GM21360 (cell line): ENCODE results near the gene MRNIP.

Experiments
- ATAC-seq: cut with Tn5 transposase; IDR thresholded peaks from one replicate; pipeline ENCODE4 v1.9.1; 2021; ENCODE audit warnings: mild to moderate bottlenecking, moderate library complexity; ENCODE audit not compliant: unreplicated experiment

MRNIP gene, protein sequence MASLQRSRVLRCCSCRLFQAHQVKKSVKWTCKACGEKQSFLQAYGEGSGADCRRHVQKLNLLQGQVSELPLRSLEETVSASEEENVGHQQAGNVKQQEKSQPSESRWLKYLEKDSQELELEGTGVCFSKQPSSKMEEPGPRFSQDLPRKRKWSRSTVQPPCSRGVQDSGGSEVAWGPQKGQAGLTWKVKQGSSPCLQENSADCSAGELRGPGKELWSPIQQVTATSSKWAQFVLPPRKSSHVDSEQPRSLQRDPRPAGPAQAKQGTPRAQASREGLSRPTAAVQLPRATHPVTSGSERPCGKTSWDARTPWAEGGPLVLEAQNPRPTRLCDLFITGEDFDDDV

DNA sequence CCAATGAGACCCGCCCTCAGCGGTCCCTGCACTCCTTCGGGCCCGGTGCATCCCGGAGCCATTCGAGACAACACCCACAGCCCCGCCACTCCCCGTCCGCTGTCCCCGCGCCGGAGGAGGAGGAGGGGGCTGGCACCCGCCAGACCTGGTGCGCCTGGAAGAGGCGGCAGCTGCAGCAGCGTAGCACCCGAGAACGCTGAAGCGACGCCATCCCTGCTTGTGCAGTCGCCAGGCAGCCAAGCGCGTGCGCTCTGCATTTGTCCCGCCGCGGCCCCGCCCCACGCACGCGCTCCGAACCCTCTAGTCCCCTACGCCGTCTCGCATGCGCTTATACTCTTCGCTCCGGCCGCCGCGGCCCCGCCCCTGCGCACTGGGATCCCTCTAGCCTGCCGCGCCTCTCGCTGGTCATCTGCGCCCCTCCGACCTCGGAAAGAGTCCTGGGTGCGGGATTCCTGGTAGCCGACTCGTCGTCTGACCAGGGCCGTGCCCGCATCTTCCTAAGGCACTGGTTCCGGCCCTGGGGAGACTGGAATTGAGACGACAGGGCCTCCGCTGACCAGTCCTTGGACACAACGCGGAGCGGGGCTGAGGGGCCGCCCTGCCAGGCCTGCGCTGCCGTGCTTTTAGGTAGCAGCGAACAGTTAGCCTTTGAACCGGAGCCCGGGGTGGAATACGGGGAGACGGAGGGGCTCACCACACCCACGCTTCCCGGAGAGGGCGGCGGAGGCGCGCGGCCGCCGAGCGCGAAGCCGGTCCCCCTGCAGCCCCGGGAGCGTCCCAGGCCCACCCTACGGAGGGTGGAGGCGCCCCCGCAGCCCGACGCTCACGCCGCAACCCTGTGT lies at the start of gene MRNIP:
Gene MRNIP, minus strand, starts transcription at position 232 of the 842 bp plus-strand sequence. Its CDS starts 21 bp downstream, at position 211.
- peak; percentile 88 for ATAC-seq

DNA sequence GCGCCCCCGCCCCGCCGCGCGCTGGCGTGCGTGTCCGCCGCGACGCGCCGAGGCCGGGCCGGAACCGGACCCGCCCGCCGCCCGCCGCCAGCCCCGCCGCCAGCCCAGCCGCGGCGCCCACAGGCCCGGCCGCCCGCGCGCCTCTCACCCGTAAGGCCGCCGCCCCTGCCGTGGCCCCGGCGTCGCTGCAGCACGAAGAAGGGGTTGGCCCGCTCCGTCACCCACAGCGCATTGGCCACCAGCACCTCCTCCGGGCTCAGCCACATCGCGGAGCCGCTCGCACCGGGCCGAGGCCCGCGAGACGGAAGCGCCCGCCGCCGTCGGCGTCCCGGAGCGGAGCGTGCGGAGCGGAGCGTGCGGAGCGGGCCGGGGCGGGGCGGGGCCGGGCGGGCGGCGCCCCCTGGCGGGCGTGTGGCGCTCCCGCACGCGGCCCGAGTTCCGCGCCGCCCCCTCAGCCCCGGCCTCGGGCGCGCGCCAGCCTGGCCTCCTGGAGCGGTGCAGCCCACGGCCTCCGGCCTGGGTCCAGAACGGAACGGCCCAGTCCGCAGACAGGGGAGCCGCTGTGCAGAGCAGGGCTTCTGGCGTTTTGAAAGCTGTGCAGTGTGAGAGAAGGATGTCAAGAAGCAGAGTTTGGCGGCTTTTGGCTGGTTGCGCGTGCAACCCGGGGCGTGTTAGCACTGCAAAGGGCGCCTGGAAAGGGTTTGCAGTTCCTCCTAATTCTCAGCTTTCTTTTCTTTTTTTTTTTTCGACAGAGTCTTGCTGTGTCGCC lies 49.1 kb upstream of the MRNIP start, which contains the start of gene TBC1D9B:
Gene TBC1D9B, minus strand, starts transcription at position 342 of the 769 bp plus-strand sequence. Its CDS starts 76 bp downstream, at position 266.
- peak; percentile 85 for ATAC-seq

DNA sequence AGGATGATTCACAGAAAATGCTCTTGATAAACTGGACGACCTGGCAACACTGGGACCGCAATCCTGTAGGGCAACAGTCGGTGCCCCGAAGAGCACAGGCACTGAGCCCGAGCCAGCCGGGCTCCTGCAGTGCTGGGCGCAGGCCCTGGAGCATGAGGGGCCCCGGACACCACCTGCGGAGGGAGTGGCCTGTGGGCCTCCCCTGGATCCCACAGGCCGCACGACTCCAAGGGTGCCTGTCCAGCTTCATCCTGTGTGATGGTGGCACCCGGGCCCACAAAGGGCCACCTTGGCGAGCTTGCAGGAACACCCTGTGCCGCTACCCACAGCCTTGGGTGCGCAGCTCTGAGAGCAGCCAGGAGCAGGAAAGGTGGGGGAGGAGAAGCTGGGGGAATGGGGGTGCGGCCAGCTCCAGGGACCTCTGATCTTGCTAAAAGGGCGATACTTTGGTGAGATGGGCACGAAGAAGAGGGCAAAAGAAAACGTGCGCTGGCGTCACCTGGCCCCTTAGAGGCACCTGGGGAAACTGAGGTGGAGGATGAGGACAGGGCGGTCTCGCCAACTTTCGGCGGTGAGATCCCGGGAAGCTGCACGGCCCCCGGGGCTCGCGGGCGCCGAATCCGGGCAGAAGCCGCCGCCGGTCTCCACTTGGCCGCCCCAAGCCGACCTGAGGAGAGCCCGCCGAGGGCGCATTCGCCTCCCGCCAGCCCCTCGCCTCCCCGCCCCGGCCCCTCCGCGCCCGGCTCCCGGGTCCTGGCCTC lies 48.4 kb upstream of the MRNIP start:
- no peak for ATAC-seq

DNA sequence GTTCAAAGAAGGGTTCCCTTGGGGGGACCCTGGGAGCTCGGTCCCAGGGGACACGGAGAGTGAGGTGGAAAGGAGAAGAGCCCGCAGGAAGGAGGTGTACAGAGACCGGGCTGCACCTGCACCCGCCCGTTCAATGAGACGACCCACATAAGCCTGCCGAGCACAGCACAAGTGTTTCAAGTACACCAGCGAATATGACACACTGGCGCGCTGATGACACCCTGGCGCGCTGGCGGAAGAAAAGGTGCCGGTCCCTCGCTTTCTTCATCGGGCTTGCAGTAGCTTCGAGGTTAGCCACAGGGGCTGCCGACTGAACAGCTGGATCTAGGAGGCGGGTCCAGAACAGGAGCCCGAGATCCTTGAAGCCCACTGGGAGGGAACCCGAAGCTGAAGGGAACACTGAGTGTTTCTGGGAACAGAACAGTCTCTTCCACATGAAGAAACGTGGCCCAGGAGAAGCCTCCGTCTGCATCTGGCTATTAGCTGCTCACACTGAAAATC lies 47.7 kb upstream of the MRNIP start:
- ATAC-seq, result no peak

DNA sequence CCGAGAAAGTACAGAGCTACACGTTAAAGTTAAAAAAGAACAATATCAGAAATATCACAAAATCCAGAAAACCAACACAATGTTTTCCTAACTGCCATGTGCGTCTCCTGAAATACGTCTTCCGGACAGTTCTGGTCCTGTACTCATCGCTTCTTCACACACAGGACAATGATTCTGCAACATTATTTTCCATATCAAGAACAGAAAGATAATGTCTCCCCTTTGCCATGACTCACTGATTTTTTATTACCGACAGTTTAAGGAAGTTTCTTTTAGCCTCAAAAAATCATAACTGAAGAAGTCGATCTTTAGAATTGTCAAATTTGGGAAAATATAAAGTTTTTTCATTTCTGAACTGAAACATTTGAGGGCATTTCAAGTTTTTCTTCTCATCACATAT lies 46.5 kb upstream of the MRNIP start:
- ATAC-seq, result no peak

DNA sequence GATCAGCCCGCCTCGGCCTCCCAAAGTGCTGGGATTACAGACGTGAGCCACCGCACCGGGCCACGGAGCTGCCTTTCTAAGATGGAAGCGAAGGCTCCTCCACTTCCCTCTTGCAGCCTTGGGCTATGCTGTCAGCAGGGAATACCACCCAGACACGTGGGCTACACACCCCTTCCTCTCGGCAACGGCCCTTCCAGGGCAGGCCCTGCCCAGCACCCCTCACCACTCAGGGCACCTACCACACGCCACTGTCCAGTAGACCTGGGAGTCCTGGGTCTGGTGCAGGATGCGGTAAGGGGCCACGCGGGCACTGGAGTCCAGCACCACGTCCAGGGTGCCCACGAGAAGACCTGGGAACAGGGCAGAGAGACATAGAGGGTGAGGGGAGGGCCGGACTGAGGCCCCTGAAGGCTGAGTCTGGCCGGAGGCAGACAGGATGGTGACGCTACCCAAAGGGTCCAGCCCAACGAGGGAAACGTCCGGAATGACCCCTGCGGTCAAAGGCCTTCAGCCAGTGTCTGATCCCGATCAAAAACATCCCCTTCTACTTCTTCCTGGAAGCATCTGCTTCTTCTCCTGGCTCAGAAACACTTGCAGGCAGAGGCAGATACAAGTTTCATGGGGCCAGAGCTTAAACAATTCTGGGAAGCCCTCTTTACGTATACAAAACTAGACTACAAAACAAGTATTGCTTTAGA lies 46.0 kb upstream of the MRNIP start:
- ATAC-seq, result no peak

DNA sequence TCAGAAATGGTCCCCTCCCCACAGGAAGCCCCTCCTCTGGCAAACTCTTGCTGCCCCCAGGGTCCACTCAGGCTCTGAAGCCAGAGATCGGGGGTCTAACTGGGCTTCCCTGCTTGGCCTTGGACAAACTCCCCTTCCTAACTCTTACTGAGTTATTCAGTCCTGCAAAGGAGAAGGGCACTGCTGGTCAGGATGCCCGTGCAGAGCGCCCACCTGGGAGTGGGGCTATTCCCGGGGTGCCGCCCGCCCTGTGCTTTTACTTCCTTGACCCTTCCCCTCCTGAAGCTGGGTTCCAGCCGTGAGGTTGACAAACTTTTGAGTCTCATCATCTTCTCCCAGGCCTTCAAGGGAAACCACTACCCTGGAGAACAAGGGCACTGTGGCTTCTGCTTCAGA lies 44.1 kb upstream of the MRNIP start:
- ATAC-seq, result no peak

DNA sequence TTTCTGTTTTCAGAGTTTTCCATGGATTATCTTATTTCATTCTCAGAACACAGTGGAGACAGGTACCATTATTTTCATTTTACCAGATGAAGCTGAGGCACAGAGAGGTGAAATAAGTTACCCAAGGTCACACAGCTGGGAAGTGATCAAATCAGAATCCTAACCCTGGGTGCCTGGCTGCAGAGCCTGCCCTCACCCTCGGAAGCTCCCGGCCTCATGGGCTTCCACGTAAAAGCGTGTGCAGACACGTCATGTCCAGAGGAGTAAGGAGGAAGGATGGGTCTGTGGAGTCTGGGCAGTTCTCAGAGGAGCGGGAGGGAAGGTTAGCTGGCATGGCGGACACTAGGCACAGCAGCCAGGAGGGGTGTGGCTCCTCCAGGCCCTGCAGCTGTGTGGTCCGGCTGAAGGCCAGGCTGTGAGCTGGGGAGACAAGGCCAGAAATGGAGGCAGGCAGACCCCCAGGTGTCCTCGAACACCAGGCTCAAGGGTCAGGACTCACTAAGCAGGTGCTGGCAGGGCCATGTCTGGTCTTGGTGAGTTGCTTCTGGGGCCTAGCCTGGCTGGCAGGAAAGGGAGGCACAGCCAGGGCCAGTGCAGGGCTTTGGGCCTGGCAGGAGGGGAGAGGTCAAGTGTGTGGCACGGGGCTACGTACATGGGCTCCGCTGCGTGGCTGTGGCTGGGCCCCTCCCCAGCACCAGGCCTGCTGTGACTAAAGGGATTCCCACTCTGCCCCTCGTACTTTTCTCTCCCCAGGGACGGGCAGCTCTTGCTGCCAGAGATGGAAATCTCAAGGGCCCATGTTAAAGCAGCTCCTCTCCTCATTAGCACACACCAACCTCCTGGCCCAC lies 43.5 kb upstream of the MRNIP start:
- no peak for ATAC-seq

DNA sequence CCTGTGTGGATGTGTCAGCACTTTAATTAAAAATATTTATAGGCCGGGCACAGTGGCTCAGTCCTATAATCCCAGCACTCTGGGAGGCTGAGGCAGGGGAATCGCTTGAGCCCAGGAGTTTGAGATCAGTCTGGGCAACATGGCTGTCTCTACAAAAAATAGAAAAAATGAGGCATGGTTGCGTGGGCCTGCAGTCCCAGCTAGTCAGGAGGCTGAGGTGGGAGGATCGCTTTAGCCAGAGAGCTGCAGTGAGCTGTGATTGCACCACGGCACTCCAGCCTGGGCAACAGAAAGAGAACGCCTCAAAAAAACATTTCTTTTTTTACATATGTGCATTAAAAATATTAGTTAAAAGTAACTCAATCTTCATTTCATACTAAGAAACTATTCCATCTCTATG lies 42.8 kb upstream of the MRNIP start:
- no peak for ATAC-seq

DNA sequence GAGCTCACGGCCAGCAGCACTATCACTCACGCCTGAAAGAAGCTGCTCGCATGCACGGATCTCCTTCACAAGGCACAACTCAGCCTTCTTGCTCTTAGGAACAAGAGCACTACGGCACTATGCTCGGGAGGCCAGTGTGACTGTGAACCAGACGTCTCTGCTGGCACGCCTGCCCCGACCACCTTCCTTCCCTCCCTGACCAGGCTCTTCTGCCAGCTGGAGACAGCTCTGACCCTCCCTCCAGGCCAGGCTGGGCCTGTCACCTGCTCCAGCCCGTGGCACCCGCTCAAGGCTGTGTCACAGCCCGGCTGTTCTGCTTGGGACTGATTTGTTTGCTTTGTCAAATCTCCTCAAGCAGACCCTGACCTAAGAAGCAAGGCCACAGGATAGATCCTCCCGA lies 42.1 kb upstream of the MRNIP start:
- ATAC-seq, result no peak

DNA sequence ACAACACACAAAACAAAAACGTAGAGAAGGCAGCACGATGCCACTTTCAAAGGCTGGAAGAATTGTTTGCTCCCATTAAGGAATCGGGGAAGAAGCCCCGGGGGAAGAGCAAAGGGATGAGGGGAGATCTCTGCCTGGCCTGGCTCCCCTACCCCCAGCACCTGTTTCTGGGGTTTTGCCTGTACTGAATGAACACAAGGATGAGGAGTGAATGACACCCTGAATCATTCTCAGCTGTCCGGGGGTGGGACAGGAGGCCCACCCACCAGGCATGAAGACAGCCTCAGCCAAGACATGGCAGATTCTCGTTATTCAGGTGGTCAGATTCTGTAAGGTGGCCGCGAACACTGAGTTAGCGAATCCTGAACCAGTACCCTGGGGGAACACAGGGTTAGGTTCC lies 41.6 kb upstream of the MRNIP start:
- ATAC-seq, result no peak

DNA sequence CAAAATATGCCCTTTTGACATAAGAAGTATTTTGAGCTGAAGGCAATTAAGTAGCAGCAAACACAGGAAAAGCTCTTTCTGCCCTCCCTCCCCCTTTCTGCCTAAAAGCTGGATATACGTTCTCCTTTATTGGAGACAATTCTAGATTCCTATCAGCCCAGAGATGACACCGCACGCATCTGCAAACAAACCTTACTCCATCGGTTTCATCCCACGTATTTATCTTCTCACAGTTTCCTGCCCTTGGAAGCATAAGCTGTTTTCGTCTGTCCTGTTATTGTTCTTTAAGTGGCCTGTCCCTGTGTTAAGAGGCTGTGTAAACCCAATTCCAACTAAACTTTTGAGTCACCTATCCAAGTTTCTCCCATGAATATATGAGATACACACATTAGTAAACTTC lies 37.2 kb upstream of the MRNIP start:
- no peak for ATAC-seq

DNA sequence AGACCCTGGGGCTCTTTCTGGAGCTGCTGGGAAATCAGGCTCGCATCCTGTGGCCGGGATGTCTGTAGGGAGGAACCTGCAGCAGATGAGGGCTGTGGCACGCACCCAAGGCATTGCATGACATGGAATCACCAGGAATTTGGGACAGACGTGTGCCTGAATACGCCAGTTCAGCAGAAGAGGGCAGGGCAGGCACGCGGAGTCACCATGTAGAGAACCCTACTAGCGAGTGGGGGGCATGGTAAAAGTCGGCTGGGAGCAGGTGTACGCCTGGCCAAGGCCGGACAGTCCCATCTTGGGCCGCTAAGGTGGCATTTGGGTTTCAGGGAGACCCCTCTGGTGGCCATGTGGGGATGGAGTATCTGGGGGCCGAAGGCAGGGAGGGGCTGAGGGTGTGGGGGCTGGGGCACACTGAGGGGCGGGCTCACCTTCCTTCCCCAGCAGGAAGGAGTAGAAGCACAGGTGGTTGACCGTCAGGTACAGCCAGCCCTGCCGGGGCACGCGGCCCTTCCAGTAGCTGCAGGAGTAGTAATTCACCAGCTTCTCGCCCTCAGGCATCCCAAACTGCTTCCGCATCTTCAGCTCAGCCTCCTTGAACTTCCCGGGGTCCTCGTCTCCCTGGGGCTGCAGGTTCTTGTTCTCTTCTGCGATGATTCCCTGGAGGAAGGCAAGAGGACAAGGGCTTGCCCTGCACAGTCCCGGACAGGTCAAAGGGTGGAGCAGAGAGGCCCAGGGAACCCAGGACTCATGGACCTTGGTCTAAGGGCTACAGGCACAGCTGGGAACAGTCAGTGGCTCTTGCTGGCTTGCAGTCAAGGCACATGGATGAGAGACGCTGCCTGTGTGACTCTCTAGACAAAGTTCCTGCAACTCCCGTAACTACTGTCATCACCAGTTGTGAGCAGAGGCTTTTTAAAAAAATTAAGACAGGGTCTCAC lies 35.6 kb upstream of the MRNIP start:
- no peak for ATAC-seq

DNA sequence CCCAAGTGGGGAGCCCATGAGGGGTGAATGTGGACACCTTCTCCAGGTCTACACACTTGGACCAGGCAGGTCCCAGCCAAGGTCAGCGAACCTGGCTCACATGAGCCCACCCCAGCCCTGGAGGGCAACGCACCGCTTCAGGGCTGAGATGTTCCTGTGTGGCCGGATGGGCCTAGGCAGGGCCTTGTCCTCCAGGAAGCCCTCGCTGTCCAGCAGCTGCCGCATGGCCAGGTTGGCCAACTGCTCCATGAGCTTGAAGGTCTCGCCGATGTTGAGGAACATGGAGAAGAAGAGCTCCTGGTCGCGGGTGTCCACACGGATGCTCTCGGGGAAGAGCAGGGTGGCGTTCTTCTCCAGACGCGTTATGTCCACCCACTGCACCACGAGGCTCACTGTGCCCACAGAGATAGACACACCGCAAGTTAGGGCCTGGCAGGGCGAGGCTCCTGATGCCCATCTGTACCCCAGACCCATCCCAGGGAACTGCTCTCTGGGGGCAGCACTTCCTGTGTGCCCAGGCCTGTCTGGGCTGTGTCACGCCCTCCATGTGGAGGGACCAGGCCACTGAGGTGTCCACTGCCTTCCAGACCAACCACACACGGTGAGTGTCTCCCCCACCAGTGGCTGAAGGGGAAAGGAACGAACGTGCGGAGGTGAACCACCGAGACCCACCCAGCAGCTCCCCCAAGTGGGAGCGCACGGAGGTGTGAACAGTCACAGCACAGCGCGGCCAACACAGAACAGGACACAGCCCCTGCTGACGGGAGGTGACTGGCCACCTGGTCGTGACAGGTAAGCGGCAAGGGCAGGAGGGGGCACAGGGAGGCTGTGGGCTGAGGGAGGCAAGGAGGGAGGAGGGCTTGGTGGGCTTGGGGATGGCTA lies 34.7 kb upstream of the MRNIP start:
- ATAC-seq, result no peak

DNA sequence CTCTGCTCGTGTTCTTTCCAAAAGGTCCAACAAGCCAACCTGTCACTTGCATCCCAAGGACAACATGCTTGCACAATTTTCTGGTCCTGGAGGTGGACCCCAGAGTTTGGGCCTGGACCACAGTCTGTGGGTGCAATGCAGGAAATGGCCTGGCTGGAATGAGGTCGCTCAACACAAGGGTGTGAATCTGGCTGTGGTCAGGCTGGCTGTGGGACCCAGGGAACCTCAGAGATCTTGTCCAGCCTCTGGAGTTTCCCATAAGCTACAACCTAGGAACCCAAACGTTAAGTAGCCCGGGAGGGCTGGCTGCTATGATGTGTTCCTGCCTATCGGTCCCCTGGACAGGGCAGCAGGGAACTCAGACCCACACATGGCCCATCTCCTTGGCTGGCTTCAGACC lies 33.6 kb upstream of the MRNIP start:
- ATAC-seq, result no peak

DNA sequence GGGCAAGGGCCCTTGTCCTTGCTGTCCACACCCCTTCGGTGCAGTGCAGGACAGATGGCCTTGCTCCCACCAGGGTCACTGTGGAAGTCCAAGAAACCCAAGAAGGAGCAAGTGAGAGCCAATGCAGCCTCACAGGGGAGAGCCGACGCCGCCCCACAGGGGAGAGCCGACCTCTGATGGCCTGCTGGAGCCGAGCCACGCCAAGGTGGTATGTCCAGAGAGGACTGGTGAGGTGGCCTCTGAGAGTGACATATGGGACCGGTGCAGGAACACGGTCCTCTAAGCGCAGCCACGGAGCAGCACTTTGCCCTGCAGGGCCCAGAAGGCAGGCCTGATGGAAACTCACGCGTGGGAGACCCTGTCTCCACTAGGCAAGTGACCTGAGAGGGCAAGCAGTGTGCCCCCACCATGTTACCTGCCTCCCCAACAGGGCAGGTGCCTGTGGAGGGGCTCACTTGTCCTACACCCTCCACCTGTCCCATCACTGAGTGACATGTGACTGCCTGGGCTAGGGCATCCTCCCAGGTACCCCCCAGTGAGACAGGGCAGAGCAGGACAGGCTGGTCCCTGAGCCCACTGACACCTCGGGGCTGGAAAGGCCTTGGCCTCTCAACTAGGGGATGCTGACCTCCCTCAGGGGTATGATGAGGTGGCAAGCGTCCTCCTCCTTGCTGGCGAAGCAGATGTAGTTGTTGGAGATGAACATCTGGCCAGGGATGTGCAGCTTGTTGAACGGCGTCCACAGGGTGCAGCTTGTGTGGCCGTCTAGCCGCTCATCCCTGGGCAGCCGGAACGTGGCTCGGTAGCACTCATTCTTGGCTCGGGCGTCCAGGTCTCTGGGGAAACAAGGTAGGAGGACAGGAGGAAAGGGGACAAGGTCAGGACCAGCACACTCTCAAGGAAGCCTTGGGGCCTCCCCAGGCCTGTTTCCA lies 32.4 kb upstream of the MRNIP start:
- no peak for ATAC-seq
